ENCODE results near the gene MBOAT2.

- TF ChIP-seq CTCF (IDR thresholded peaks at IDR 0.05) (no peak), POLR2A (IDR thresholded peaks at IDR 0.05) (no peak)
These were observed 19.3 kb downstream of the MBOAT2 start for GRCh38 chr2:8984157-8984556.
